Measurements from ENCODE around the gene RP9.

The RP9 gene

GRCh38 chr7:33062782-33063443, 46.3 kb downstream of the RP9 start:
- DNase-seq (ENCODE audit: low spot score): peak; percentile 99

DNA sequence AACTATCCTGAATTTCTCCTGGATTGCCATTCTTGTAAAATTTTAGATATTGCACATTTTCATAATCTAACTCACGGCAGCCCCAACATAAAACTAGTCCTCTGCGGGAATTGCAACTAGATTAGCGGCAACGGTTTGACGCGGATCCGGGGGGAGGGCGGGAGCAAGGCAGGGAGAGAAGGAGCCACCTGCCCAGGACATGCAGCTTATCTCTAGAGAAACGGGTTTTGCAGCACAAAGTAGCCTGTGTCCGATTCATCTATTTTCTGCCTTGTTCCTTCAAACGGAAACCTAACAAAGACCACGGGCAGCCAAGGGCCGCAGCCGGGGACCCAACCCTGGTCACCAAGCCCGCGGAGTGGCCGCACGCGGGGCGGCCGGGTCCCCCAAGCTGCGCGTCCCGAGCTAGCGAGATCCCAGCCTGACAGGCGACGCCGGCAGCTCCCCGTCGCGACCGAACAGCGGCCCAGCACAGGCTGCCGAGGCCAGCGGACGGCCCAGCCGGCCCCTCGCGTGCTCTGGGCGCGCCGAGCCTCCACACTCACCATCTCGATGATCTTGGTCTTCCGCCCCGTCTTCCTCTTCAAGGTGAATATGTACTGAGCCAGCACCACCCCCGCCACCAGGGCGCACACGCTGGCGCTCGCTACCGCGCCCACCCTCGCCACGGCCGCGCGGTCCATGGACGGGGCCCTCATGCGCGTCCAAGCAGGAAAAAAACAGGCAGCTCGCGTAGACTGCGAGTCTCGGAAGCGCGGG, 47.0 kb downstream of the RP9 start, which contains the start of gene NT5C3A:
NT5C3A (minus strand) TSS at position 754 of the 759 bp plus-strand sequence; CDS start at position 683, 71 bp downstream.
- no peak for DNase-seq (ENCODE audit: low spot score)

DNA sequence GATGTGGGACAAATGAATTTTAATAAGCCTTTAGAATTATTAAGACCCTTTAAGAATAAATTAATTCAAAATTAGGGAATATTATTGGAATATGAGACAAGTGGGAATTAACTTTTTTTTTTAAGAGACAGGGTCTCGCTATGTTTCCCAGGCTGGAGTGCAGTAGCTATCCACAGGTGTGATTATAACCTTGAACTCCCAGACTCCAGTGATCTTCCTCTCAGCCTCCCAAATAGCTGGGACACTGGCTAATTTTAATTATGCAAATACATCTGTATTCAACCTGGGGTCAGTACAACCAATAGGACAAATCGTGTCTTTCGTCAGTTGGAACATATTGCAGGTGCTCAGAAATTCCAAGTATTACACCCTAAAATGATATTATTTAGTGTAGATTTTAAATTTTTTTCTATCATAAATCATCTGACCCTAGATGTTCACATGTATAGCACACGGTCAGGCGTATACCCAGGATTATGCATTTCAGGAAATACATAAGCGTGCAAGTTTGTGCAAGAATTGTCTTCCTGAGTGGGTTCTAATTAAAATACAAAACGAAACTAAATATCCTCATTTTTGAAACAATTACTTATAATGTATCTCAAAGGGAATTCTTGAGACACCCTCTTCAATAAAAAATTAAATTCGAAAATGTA, 47.8 kb downstream of the RP9 start:
- no peak for DNase-seq (ENCODE audit: low spot score)

DNA sequence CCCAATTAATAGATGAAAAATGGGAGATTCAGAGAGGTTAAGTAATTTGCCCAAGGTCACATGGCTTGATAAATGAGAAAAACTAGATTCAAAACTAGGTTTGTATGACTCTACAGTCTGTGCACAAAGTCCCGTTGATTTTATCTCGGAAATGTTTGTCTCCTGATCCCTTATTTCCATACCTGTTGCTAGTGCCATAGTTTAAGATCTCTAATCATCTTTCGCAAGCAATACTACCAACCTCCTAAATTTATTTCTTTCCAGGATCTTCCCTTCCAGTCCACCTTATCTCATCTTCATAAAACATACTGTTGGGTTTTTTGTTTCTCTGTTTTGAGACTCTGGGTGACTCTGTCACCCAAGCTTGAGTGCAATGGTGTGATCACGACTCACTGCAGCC, 49.6 kb downstream of the RP9 start:
- no peak for DNase-seq (ENCODE audit: low spot score)

- DNase-seq (ENCODE audit: low spot score): no peak
Observed at GRCh38 chr7:33055158-33055557, 54.0 kb downstream of the RP9 start.

- DNase-seq (ENCODE audit: low spot score): no peak
Observed at GRCh38 chr7:33054261-33054964, 54.8 kb downstream of the RP9 start.

- DNase-seq (ENCODE audit: low spot score): no peak
Observed at GRCh38 chr7:33053721-33054120, 55.5 kb downstream of the RP9 start.

- no peak for DNase-seq (ENCODE audit: low spot score)
Observed at GRCh38 chr7:33050535-33051318, 58.5 kb downstream of the RP9 start.

GRCh38 chr7:33048704-33049103, 60.5 kb downstream of the RP9 start:
- no peak for DNase-seq (ENCODE audit: low spot score)

DNA sequence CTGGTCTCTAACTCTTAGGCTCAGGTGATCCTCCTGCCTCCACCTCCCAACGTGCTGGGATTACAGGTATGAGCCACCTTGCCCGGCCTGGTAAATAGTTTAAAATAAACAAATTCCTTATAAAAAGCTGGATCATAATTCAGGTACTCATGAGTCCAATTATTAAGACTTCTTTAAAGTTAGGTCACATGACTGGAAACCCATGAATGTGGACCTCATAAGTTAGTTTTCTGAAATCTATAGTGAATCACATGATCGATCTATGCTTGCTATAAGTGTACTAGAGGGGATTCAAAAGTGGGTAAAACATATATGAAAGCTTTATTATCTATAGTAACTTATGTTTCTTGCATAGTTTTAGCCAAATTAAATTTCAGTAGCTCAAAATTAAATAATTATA, 60.9 kb downstream of the RP9 start:
- DNase-seq (ENCODE audit: low spot score): no peak

DNA sequence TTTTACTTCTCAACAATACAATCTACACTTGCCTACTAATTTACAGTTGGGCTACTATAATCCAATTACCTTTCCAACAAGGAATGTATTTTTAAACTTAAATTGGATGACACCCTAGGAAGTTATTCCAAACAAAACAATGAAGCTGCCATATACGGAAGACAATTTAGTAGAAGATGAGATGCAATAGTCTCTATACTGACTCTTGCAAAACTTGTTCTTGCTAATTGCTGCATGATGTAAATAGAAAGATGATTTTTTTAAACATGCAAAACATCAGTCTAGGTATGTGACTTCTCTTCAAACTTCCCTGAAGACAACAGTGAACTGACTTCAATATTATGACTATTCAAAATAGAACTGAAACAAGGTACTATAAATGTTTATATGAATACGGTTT, 64.2 kb downstream of the RP9 start:
- no peak for DNase-seq (ENCODE audit: low spot score)

Measured in left forelimb (tissue), 1 donor.